ENCODE measurements around the gene ERGIC1.
"Not testable (repeated sequence)": the region's sequence is repeated elsewhere in the genome, so short reads cannot be mapped to it uniquely, and the experiment has no call there.

ERGIC1 gene

DNA sequence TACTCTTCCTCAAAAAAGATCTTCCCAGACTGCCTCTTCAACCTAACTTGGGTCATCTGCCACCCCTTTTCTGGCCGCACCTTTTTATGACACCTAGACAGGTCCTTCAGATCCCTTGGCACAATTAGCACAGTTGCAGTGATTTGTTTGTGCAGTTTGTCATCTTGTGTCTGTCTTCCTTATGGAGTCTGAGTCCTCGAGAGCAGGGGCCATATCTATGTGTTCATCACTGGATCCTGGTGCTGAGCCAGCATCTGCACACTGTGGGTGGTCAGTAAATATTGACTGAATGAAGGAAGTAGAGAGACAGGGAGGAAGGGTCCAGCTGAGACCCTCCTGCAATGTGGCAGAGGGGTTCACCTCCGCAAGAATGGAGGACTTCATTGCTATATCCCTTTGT is 14.4 kb downstream of the ERGIC1 start:
- no peak for DNase-seq (ENCODE audit: low spot score)

DNA sequence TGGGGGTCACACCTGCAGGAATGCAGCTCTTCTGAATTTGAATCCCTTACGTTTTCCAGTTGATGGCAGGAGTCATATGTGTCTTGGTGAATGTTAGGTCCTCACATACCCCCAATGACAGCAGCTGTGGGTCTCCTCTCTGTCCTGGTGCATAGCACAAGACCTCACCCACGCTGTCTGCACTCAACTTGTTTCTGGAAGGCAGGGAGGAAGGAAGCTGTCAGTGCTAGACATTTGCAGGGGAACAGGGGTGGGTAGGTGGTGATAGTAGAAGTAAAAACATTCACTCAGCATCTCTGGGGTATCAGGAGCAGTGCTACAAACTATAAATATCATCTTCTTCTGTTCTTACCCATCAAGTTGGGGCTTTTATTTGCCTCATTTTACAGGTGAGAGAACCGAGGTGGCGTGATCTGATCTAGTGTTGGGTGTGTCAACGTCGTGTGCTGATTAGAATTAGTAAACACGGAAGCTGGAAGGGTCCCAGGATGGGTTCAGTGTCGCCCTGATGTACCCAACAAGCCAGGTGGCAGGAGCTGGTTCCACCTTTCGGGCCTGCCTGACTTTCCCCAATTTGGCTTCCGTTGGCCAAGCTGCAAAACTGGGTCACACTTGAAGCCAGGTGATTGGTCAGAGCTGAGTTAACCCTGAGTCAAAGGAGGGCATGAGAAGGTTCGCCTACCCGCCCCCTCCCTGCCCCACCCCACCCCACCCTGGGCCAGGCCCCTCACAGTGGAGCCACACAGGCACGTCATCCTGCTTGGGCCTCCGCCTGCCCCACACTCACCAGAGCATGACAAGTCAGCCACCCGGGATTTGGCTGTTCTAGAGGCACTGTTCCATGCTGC is 15.8 kb downstream of the ERGIC1 start:
- DNase-seq (ENCODE audit: low spot score) = no peak

DNA sequence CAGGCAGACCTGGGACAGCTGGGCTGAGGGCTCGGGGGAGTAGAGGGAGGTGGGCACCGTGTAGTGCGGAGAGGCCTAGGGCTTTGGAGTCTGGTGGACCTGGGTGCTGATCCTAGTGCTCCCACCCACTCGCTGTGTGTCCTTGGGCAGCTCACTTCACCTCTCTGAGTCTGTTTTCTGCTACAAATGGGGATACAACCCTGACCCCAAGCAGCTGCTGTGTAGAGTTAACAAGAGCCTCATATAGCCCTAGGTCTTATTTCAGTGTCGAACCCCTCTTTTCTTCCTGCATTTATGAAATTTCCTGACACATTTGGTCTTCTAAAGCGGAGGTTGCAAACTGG is 16.4 kb downstream of the ERGIC1 start:
- DNase-seq (ENCODE audit: low spot score) = no peak

DNA sequence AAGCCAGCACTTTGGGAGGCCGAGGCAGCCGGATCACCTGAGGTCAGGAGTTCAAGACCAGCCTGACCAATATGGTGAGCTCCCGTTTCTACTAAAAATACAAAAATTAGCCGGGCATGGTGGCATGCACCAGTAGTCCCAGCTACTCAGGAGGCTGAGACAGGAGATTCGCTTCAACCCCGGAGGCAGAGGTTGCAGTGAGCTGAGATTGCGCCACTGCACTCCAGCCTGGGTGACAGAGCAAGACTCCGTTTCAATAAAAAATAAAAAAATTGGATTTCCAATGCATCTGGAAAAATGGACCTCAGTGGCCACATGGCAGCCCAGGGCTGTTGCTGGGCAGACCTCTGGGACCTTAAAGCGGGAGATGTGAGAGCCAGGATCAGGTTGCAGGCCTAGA is 17.2 kb downstream of the ERGIC1 start:
- DNase-seq (ENCODE audit: low spot score) = not testable (repeated sequence)

DNA sequence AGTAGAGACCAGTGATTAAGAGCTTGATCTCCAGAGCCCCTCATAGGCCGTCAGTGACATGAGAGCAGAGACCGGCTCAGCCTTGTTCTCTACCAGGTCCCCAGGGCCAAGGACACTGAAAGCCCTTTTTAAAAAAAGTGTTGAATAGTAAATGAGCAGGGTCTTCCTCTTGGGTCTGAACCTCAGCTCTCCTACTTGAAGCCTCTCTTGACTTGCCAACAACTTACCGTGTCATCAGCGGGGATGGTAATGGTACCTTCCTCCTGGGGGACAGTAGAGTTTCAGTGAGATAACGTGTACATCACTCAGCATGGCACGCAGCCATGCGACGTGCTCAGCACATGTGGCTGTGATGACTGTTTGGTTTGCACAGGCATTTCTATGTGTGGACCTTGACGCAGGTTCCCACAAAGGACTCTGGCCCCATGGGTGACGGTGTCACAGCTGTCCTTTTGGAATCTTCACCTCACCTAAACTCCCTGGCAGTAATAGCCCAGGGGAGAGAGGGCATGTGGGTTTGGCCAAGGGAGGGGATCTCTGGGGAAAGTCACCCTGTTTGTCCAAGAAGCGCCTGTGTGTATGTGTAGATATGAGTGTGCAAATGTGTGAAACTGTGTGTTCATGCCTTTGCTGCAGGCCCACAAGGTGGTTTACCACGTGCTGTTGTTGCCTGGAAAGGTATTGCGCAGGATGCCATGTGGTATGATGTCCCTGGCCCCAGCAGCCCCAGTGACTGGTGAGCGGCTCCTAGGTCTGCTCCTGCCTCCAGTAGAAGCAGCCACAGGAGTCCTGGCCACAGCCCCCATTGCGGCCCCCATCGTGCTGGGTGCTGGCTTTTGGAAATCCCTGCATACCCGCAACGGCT is 18.7 kb downstream of the ERGIC1 start:
- no peak for DNase-seq (ENCODE audit: low spot score)

DNA sequence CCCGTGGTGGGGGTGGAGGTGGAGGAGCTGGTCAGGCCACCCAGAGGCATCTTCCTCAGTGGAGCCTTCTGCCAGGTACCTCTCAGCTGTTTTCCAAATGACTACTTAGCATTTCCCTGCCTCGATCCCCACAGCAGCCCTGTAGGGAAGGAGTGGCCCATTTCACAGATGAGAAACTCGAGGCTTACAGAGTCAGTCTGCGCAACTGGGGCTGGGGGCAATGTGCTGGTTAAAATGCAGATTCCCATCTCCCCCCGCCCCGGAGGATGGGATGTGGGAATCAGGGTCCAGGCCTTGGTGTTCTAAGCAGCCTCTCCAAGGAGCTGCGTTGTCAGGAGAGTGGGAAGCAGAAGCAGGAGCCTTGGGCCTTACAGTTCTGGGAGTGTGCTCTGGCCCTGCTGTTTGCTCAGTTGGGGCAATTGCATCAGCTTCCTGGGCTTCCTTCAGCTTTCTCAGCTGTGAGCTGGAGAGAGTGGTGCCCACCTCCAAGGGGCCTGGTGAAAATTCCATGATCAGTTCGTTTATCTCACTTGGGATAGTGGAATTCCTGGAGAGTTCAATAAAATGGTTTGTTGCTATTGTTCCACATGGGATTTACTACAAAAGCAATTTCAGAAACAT is 19.4 kb downstream of the ERGIC1 start:
- no peak for DNase-seq (ENCODE audit: low spot score)

DNA sequence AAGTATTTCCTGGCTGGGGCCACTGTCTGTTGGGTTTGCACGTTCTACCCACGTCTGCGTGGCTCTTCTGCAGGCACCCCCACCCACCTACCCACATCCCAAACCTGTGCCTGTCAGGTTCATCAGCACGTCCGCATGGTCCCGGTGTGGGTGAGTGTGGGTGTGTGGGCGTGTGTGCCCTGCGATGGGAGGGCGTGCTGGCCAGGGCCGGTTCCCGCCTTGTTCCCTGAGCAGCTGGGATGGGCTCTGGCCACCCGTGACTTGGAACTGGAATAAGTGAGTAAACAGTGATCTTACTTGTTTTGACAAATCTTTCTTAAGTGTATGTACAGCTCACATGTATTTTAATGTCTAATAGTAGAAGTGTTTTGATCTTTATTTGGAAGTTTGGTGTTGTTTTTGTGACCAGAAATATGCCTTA is 20.4 kb downstream of the ERGIC1 start:
- no peak for DNase-seq (ENCODE audit: low spot score)

DNA sequence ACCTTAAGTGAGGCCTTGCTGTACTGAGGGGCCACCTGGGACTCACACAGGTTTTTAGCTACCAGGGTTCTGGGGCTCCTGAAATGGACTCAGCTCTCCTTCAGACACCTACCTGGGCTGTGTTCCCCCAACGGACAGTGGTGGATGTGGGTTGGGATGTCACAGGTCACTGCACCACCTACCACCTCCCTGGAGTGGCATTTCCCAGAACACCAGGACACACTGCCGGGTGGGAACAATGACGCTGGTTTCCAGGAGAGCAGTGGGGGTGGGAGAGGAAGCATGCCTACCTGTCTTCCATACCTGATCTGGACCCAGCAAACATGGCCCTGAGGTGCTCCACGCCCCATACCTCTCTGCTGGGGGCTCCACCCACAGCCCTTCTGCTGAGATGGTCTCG is 20.9 kb downstream of the ERGIC1 start:
- no peak for DNase-seq (ENCODE audit: low spot score)

DNA sequence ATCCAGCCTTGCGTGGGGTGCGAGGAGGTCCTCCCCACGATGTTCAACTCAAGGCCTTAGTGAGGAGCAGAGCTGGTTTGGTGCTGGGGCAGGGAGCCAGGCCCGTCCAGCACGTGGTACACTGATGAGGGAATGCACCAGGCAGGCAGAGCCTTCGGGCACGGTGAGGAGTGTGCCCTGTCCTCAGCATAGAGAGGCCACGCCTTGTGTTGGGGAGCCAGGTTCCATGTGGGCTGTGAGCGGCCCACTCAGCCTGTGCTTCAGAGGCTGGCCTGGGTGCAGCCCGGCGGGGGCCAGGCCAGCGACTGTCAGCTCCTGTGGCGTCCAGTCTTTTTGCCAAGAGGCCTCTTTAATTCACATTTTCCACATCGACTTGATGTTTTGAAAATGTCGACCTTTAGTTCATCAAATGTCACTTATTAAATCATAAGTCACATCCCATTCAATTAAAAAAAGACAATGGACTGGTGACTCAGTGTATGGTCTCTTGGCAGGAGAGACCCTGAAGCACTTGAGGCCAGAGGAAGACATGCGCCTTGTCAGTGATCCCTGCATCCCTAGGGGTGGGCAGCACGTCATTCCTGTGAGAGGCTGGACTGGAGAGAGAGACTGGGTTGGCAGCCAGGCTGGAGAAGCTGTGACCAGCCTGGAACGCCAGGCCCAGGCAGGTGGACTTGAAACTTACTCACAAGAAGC is 21.7 kb downstream of the ERGIC1 start:
- no peak for DNase-seq (ENCODE audit: low spot score)

DNA sequence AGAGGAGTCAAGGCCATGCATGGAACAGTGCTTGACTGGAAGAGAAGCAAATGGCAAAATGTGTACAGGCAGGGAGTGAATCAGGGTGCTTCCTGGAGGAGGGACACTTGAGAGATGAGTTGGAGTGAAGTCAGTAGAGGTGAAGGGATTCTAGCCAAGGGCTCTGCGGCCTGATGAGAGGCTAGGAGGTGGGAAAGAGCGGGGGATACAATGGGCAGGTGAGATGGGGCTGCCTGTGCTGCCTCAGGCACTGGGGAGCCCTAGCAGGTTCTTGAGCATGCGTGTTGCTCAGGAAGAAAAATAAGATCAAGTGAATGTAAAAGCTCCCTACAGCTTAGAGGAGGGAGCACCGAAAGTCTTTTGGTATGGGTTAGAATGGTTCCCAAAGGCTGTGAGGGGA is 22.3 kb downstream of the ERGIC1 start:
- DNase-seq (ENCODE audit: low spot score) = no peak

DNA sequence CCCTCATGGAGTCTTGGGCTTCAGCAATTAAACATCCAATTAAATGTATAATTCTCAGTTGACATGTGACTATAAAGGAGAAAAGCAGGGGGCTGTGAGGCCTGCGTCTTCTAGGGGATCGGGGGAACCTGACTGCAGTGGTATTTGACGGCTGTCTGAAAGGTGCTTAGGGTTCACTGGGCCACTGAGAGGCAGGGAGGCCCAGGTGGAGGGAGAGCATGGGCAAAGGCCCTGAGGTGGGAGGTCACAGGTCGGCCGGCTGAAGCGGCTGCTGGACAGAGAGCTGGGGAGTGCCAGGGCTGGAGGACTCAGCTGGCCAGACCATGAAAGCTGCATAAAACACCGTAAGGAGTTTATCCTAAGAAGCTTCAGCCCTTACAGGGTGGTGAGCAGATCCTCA is 23.9 kb downstream of the ERGIC1 start:
- DNase-seq (ENCODE audit: low spot score) = no peak

DNA sequence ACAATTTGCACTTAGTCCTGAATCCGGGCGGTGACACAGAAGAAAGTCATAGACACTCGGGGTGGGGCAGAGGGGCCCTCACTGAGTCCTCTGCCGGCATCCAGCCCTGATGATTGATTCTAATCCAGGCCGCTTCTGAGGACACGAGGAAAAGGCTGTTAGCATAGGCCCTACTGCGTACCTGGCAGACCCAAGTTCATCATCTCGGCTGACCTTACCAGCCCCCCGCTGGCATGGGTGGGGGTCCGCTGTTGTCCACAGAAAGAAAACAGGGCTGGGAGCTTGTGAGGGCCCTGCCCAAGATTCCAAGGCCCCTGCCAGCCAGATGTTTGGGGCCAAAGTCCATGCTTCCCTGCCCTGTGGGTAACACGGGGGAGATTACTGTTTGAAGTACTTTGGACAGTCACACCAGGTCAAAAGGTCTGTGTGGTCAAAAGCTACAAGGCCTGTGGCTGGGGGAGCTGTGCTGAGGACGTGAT is 24.5 kb downstream of the ERGIC1 start:
- no peak for DNase-seq (ENCODE audit: low spot score)

DNA sequence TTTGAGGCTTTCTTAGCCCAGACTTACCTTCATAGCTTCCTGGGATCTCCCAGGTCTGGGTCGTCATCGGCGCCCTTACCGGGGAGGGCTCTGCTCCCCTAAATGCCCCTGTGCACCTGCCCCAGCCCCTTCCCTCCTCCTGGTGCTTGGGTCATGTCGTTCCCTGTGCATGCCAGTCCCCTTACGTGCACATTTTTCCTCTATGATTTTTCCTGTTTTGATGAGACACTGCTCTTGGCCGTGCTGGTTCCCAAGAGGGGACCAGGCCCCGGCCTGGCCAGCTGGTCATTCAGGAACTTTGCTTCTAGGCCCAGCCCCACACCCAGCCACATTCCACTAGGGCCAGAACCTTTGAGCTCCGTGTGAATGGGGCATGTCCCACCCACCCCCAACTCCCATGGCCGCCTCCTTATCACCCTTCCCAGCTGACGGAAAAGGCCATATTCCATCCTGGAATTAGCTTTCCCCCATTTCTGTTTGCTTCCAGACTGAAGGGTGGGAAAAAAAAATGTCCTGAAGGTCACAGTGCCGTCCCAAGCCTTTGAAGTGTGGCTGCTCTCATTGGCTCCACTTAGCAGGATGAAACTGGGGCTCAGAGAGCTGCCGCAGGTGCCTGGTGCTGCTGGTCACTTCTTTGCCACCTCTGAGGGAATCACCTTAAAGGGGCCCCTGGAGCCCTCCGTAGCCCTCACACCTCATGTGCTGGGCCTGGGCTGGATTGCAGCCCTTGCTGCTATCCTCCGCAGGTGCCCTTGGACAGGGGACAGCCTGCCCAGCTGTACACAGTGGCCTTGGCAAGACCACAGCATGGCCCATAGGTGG is 25.1 kb downstream of the ERGIC1 start:
- no peak for DNase-seq (ENCODE audit: low spot score)

DNA sequence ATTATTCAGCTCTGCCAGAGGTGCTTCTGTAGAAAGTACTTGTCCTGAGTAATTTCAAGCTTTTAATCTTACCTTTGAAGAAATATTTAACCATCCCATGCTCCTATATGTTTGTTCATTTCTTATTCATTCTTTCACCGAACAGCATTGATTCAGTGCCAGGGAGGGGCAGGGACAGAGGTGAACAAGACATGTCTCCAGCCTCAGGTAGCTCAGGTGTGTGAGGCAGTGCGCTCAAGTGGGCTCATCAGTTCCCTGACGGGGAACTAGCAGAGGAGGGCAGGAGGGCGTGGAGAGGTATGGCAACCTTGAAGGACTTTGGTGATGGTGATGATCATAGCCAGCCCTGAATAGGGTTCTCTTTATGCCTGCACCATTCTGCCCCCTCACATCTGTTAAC is 25.9 kb downstream of the ERGIC1 start:
- no peak for DNase-seq (ENCODE audit: low spot score)

DNA sequence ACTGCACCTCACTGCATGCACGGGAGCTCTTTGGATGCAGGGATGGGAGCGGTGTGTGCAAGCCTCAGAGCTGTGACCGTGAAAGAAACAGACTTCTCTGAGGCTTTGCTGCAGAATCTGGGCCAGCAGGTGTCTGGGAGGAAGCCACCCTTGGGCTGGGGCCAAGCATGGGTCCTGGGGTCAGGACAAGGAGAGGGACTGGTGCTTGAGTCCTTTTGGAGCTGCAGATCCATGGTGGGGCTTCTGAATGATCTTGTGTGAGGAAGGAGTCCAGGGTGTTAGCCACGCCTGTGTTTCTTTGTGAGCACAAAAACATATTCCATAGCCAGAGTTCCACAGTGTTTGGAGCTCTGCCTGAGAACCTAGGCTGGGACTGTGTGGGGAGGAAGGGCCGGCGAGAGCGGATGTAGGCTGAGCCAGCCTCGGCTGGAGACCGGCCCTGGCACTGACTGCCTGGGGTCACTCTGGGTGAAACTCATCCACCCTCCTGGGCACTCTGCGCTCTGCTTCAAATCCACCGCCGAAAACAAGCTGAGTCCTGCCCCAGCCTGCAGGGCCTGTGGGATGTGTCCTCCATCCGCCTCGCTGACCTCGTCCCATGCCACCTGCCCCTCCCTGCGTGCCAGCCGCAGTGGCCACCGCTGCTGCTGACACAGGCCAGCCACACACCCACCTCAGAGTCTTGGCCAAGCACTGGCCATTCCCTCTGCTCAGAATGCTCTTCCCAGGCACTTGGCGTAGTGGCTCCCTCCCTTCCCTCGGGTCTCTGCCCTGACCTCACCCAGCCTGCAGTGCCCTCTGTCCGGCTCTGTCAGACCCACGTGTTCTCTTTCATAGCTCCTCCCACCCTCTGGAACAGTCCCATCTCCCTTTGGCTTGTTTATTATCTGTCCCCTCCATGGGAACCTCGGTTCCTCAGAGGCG is 26.7 kb downstream of the ERGIC1 start:
- no peak for DNase-seq (ENCODE audit: low spot score)

DNA sequence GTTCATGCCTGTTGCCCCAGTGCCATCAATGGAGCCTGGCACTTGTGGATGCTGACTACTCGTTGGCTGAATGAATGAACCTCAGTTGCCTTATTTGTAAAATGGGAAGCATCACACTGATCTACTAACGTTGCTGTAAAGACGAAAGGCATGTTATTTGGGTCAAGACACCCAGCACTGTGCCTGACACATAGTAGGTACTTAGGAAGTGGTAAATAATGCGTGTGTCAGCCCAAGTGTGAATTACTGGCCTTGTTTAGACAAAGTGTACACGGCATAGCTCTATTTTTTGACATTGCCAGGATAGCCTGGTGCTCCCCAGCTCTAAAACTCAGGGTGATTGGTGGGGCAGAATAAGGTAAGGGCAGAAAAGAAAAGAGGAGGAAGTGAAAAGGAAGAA is 27.4 kb downstream of the ERGIC1 start:
- no peak for DNase-seq (ENCODE audit: low spot score)

DNA sequence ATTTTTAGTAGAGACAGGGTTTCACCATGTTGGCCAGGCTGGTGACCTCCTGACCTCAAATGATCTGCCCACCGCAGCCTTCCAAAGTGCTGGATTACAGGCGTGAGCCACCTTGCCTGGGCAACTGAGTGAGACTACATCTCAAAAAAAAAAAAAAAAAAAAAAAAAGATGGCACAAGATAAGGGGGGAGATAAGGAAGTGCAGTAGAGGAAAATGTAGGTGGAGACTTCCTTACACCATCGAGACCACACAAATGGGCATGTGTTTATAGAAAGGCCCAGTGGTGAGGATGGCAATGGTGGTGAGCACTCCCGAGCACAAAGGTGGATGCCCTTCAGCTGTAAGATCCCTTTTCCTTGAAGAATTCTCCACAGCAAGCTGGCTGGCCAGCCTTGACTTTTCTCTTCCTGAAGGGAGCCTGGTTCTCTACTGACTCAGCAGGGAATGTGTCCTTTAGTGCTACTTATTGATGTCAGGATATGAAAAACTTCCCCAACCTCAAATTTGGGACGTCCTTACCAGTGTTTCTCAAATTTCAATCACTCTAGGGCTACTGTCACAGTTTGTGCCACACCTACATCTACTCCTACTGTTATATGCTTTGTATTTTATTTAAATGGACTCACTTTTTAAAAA is 28.2 kb downstream of the ERGIC1 start:
- no peak for DNase-seq (ENCODE audit: low spot score)

DNA sequence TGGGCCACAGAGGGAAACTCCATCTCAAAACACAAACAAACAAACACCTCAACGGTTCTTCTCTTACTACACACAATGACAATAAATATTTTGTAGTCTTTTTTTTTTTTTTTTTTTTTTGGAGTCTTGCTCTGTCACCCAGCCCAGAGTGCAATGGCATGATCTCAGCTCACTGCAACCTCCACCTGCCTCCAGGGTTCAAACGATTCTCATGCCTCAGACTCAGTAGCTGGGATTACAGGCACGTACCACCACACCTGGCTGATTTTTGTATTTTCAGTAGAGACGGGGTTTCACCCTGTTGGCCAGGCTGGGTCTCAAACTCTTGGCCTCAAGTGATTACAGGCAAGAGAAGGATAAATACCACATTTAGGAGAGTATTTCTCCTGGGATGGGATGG is 30.1 kb downstream of the ERGIC1 start:
- DNase-seq (ENCODE audit: low spot score) = not testable (repeated sequence)

DNA sequence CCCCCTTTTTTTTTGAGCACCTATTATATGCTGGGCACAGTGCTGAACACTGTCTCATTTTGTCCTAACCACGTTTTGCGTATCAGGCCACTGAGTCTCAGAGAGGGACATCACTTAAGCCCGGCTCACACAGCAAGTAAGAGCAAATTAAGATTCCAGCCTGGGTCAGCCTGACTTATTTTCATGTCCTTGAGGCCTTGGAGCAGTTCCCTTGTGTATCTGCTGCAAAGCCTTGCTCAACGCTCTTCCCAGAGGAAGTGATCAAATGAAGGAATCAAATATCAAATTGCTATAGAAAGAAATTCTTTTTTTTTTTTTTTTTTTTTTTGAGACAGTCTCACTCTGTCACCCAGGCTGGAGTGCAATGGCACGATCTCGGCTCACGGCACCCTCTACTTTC is 30.7 kb downstream of the ERGIC1 start:
- DNase-seq (ENCODE audit: low spot score) = no peak

DNA sequence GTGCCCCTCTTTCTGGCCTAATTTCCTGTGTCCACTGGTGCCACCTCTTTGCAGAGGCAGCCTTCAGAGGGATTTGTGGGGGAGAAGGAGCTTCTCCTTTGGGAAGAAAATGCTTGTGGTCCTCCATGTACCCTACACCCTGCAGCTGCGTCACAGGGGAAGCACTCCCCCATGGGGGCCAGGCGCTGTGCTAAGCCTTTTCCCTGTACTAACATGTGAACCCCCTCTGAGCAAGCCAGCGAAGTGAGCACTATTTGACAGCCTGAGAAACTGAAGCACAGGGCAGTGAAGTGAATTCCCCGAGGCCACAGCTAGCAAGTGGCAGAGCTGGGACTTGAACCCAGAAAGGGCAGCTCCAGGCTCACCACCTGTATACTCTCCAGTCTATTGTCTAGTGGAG is 32.3 kb downstream of the ERGIC1 start:
- DNase-seq (ENCODE audit: low spot score) = no peak
